IPS-NIHi11 (cell line): ENCODE data around the gene CLNK.

Source experiments
- DNase-seq: peaks from one replicate; pipeline ENCODE4 v3.0.0; 2012; ENCODE audit warnings: mixed read lengths, low spot score

Gene CLNK

GRCh38 chr4:10456595-10457254 lies 227.8 kb downstream of the CLNK start:
- DNase-seq: peak; percentile 53

GRCh38 chr4:10456260-10456594 lies 228.3 kb downstream of the CLNK start:
- no peak for DNase-seq

GRCh38 chr4:10455133-10455532 lies 229.4 kb downstream of the CLNK start:
- no peak for DNase-seq

GRCh38 chr4:10454726-10455125 lies 229.8 kb downstream of the CLNK start:
- no peak for DNase-seq

GRCh38 chr4:10454121-10454520 lies 230.4 kb downstream of the CLNK start:
- no peak for DNase-seq

- no peak for DNase-seq
Observed at GRCh38 chr4:10448991-10449390, 235.6 kb downstream of the CLNK start.

- DNase-seq: no peak
Observed at GRCh38 chr4:10442976-10443375, 241.6 kb downstream of the CLNK start.

GRCh38 chr4:10441512-10441911 lies 243.1 kb downstream of the CLNK start:
- no peak for DNase-seq

- no peak for DNase-seq
Observed at GRCh38 chr4:10438924-10439323, 245.6 kb downstream of the CLNK start.

GRCh38 chr4:10437735-10438134 lies 246.8 kb downstream of the CLNK start:
- no peak for DNase-seq
